Breast epithelium (tissue), 4 donors: ENCODE measurements around the gene DNAJB8. TPM values are rescaled to one million over a fixed set of nuclear protein-coding genes. Genes with fewer than 3 reads are reported as not detected.

Source experiments
- DNase-seq, 2 donors: peaks; one replicate each; pipeline ENCODE4 v3.0.0-alpha.2; 2019; ENCODE audit warnings: low spot score in 2 of 2
- H3K27ac ChIP-seq, 2 donors: fragments of 200-600 bp; sonication (generic) in 1 of 2; one replicate each; pipeline ENCODE4 v1.5.1; 2016 to 2019; ENCODE audit warnings: mild to moderate bottlenecking in 1 of 2
- H3K27me3 ChIP-seq, 2 donors: fragments of 200-600 bp; sonication (generic) in 1 of 2; one replicate each; pipeline versions ENCODE4 v1.5.1 to v1.6.0; 2017 to 2019; ENCODE audit warnings: control low read depth in 1 of 2, mild to moderate bottlenecking in 1 of 2
- H3K36me3 ChIP-seq: fragments of 200-600 bp; one replicate; pipeline ENCODE4 v1.5.1; 2019
- H3K4me1 ChIP-seq, 2 donors: fragments of 200-600 bp; sonication (generic); one replicate each; pipeline ENCODE4 v1.5.1; 2016 to 2019; ENCODE audit warnings: control low read depth in 1 of 2
- H3K4me3 ChIP-seq, 3 donors: fragments of 200-600 bp; sonication (generic); 1 replicate in 2 of 3; 2 replicates in 1 of 3; pipeline ENCODE4 v1.5.1; 2016 to 2019; ENCODE audit warnings: mild to moderate bottlenecking in 3 of 3, moderate library complexity in 2 of 3
- H3K9me3 ChIP-seq, 2 donors: fragments of 200-600 bp; sonication (generic) in 1 of 2; one replicate each; pipeline ENCODE4 v1.5.1; 2016 to 2019; ENCODE audit warnings: control low read depth in 1 of 2
- CTCF ChIP-seq, 3 donors: fragments of 450-650 bp; IDR thresholded peaks; one replicate each; pipeline ENCODE4 v1.5.1; 2016 to 2017; ENCODE audit warnings: antibody characterized with exemption in 3 of 3, mild to moderate bottlenecking in 3 of 3, moderate library complexity in 3 of 3
- POLR2A ChIP-seq: fragments of 450-650 bp; IDR thresholded peaks from one replicate; pipeline ENCODE4 v1.6.1; 2016; ENCODE audit warnings: antibody characterized with exemption, mild to moderate bottlenecking, moderate library complexity
- POLR2AphosphoS5 ChIP-seq, 3 donors: sonication (generic); formaldehyde crosslinking; IDR thresholded peaks; one replicate each; pipeline ENCODE4 v1.6.1; 2017; ENCODE audit warnings: antibody characterized with exemption in 3 of 3
- intact Hi-C: fragments of 100-400 bp; cut with DNase I; formaldehyde crosslinking; loops from one replicate; pipeline ENCODE4 v1.15.1; 2023; ENCODE audit warnings: low total_unique reads
- total RNA-seq, 3 donors: library from RNA; depleted of rRNA; stranded (reverse); fragments of >200 nt; gene quantifications; one replicate each; pipeline ENCODE4 v1.1.0, GENCODE V29; 2016

The DNAJB8 gene
- total RNA-seq, 3 donors from 2014 or later = not detected

GRCh38 chr3:128471110-128471509 lies 4.4 kb upstream of the DNAJB8 start:
- H3K4me3 ChIP-seq = no peak overlapping the region
- intact Hi-C loops = no loop called here
- no peak for TF ChIP-seq POLR2A
- no peak for TF ChIP-seq POLR2AphosphoS5 (IDR thresholded peaks at IDR 0.05)
- TF ChIP-seq CTCF (IDR thresholded peaks at IDR 0.05) = no peak
- peaks cover 0 to 8% of the 10 kb centered on the region in 2 donors for H3K27me3 ChIP-seq
- DNase-seq = no peak
- no peak overlapping the region for H3K27ac ChIP-seq
- no peaks in the 10 kb centered on the region for H3K36me3 ChIP-seq
- no peaks in the 10 kb centered on the region for H3K4me1 ChIP-seq
- H3K9me3 ChIP-seq = no peaks in the 10 kb centered on the region

- no peaks in the 10 kb centered on the region for H3K9me3 ChIP-seq
- H3K36me3 ChIP-seq = no peaks in the 10 kb centered on the region
- intact Hi-C loops = no loop called here
- H3K4me1 ChIP-seq = no peaks in the 10 kb centered on the region
- H3K4me3 ChIP-seq = no peak overlapping the region
- TF ChIP-seq POLR2AphosphoS5 (IDR thresholded peaks at IDR 0.05) (no peak), CTCF (IDR thresholded peaks at IDR 0.05) (no peak), POLR2A (no peak)
- H3K27ac ChIP-seq = no peak overlapping the region
- DNase-seq = no peak
- peaks cover 0 to 8% of the 10 kb centered on the region in 2 donors for H3K27me3 ChIP-seq
Measured at GRCh38 chr3:128470134-128470899, 3.6 kb upstream of the DNAJB8 start.

GRCh38 chr3:128469556-128469955 lies 2.9 kb upstream of the DNAJB8 start:
- H3K4me3 ChIP-seq = no peak overlapping the region
- no peak overlapping the region for H3K27ac ChIP-seq
- H3K27me3 ChIP-seq = peaks cover 0 to 8% of the 10 kb centered on the region in 2 donors
- intact Hi-C loops = loop anchor here (5.0 kb wide), 1 partner anchor 517 kb away; no protein-coding TSS in a partner anchor
- TF ChIP-seq POLR2A (no peak), CTCF (IDR thresholded peaks at IDR 0.05) (no peak), POLR2AphosphoS5 (IDR thresholded peaks at IDR 0.05) (no peak)
- H3K36me3 ChIP-seq = no peaks in the 10 kb centered on the region
- H3K4me1 ChIP-seq = no peaks in the 10 kb centered on the region
- DNase-seq = no peak
- no peaks in the 10 kb centered on the region for H3K9me3 ChIP-seq

- DNase-seq = no peak
- TF ChIP-seq CTCF (IDR thresholded peaks at IDR 0.05) (no peak), POLR2AphosphoS5 (IDR thresholded peaks at IDR 0.05) (no peak), POLR2A (no peak)
- H3K9me3 ChIP-seq = no peaks in the 10 kb centered on the region
- H3K27ac ChIP-seq = no peak overlapping the region
- H3K4me1 ChIP-seq = no peaks in the 10 kb centered on the region
- H3K27me3 ChIP-seq = peaks cover 0 to 8% of the 10 kb centered on the region in 2 donors
- no peaks in the 10 kb centered on the region for H3K36me3 ChIP-seq
- intact Hi-C loops = loop anchor here (5.0 kb wide), 1 partner anchor 517 kb away; no protein-coding TSS in a partner anchor
- H3K4me3 ChIP-seq = no peak overlapping the region
Measured at GRCh38 chr3:128468791-128469527, 2.3 kb upstream of the DNAJB8 start.

- H3K4me1 ChIP-seq = no peaks in the 10 kb centered on the region
- peaks cover 0 to 8% of the 10 kb centered on the region in 2 donors for H3K27me3 ChIP-seq
- no peaks in the 10 kb centered on the region for H3K9me3 ChIP-seq
- H3K4me3 ChIP-seq = no peak overlapping the region
- no peak overlapping the region for H3K27ac ChIP-seq
- no peak for DNase-seq
- intact Hi-C loops = loop anchor here (5.0 kb wide), 1 partner anchor 516 kb away; no protein-coding TSS in a partner anchor
- TF ChIP-seq POLR2A (no peak), CTCF (IDR thresholded peaks at IDR 0.05) (no peak), POLR2AphosphoS5 (IDR thresholded peaks at IDR 0.05) (no peak)
- H3K36me3 ChIP-seq = no peaks in the 10 kb centered on the region
Measured at GRCh38 chr3:128468285-128468790, 1.6 kb upstream of the DNAJB8 start.
